22Rv1 (cell line): ENCODE data around the gene ZCCHC17.

Source experiments
- ZFX ChIP-seq: fragments of 450-650 bp; IDR thresholded peaks from 2 replicates; pipeline ENCODE4 v1.6.1; 2017; ENCODE audit warnings: antibody characterized with exemption, borderline replicate concordance
- TF ChIP-seq, protein P1 (sequence below): fragments of 450-650 bp; IDR thresholded peaks from 2 replicates; pipeline ENCODE4 v1.5.1; 2017; ENCODE audit warnings: mild to moderate bottlenecking

- TF ChIP-seq, protein P1, sequence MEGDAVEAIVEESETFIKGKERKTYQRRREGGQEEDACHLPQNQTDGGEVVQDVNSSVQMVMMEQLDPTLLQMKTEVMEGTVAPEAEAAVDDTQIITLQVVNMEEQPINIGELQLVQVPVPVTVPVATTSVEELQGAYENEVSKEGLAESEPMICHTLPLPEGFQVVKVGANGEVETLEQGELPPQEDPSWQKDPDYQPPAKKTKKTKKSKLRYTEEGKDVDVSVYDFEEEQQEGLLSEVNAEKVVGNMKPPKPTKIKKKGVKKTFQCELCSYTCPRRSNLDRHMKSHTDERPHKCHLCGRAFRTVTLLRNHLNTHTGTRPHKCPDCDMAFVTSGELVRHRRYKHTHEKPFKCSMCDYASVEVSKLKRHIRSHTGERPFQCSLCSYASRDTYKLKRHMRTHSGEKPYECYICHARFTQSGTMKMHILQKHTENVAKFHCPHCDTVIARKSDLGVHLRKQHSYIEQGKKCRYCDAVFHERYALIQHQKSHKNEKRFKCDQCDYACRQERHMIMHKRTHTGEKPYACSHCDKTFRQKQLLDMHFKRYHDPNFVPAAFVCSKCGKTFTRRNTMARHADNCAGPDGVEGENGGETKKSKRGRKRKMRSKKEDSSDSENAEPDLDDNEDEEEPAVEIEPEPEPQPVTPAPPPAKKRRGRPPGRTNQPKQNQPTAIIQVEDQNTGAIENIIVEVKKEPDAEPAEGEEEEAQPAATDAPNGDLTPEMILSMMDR: no peak
- TF ChIP-seq ZFX: no peak
Measured at GRCh38 chr1:31405578-31406245, 108.9 kb downstream of the ZCCHC17 start.
